ENCODE measurements around the gene CEACAM7.

The CEACAM7 gene

GRCh38 chr19:41707871-41708371 is 19.9 kb upstream of the CEACAM7 start:
- no peak for TF ChIP-seq CTCF (IDR thresholded peaks at IDR 0.05; ENCODE audit: low read depth, low read length)
- H3K27me3 ChIP-seq: peaks cover 48% of the 10 kb centered on the region

GRCh38 chr19:41707502-41707812 is 19.4 kb upstream of the CEACAM7 start:
- Histone ChIP-seq H3K36me3 (no peaks in the 10 kb centered on the region), H3K4me1 (no peaks in the 10 kb centered on the region), H3K9me3 (no peaks in the 10 kb centered on the region), H3K4me3 (ENCODE audit: low read depth, low read length) (no peak overlapping the region), H3K27me3 (peaks cover 44% of the 10 kb centered on the region)
- no peak for DNase-seq
- peak; percentile 25; the same call in 1 of the 2 replicates for TF ChIP-seq CTCF (IDR thresholded peaks at IDR 0.05; ENCODE audit: low read depth, low read length)

More at GRCh38 chr19:41707871-41708371, 19.9 kb upstream of the CEACAM7 start:
- H3K4me3 ChIP-seq (ENCODE audit: low read depth, low read length): no peak overlapping the region
- no peaks in the 10 kb centered on the region for H3K9me3 ChIP-seq
- no peaks in the 10 kb centered on the region for H3K36me3 ChIP-seq
- no peaks in the 10 kb centered on the region for H3K4me1 ChIP-seq
- DNase-seq: no peak

- H3K36me3 ChIP-seq: no peaks in the 10 kb centered on the region
- H3K4me1 ChIP-seq: no peaks in the 10 kb centered on the region
- 0 out of 2 replicates have a peak overlapping the region, but pooled peaks have one; percentile 14 for H3K4me3 ChIP-seq (ENCODE audit: low read depth, low read length)
- peaks cover 38% of the 10 kb centered on the region for H3K27me3 ChIP-seq
- peak; percentile 66 for DNase-seq
- TF ChIP-seq CTCF (IDR thresholded peaks at IDR 0.05; ENCODE audit: low read depth, low read length): peak; percentile 85
- no peaks in the 10 kb centered on the region for H3K9me3 ChIP-seq
These were observed 18.9 kb upstream of the CEACAM7 start for GRCh38 chr19:41706741-41707501.

- H3K4me3 ChIP-seq (ENCODE audit: low read depth, low read length): no peak overlapping the region
- no peak for DNase-seq
These were observed 17.5 kb upstream of the CEACAM7 start for GRCh38 chr19:41705393-41706174.

GRCh38 chr19:41703602-41704293 is 15.7 kb upstream of the CEACAM7 start:
- H3K27me3 ChIP-seq: peaks cover 33% of the 10 kb centered on the region
- no peak overlapping the region for H3K4me3 ChIP-seq (ENCODE audit: low read depth, low read length)
- no peak for DNase-seq
- no peaks in the 10 kb centered on the region for H3K36me3 ChIP-seq
- TF ChIP-seq CTCF (IDR thresholded peaks at IDR 0.05; ENCODE audit: low read depth, low read length): no peak
- no peaks in the 10 kb centered on the region for H3K4me1 ChIP-seq
- H3K9me3 ChIP-seq: no peaks in the 10 kb centered on the region

More at GRCh38 chr19:41705393-41706174, 17.5 kb upstream of the CEACAM7 start:
- peaks cover 30% of the 10 kb centered on the region for H3K27me3 ChIP-seq
- no peaks in the 10 kb centered on the region for H3K4me1 ChIP-seq
- H3K9me3 ChIP-seq: no peaks in the 10 kb centered on the region
- TF ChIP-seq CTCF (IDR thresholded peaks at IDR 0.05; ENCODE audit: low read depth, low read length): no peak
- H3K36me3 ChIP-seq: no peaks in the 10 kb centered on the region
